ENCODE measurements around the gene PPM1A. TPM values are rescaled to one million over a fixed set of nuclear protein-coding genes. Genes with fewer than 3 reads are reported as not detected.

PPM1A gene
- total and polyA plus RNA-seq, 3 experiments from 2014 or later: 22.3 to 55.3 (median 54.6) TPM

- POLR2A ChIA-PET: no interaction called here
- peaks cover 68 to 82% (median 81%) of the 10 kb centered on the region in 3 donors for H3K4me1 Mint-ChIP-seq
- CTCF ChIA-PET: interaction anchor here (1.2 to 1.6 kb wide), 2 partner anchors 9 to 57 kb away, joined by 4 to 5 read pairs; no protein-coding TSS in a partner anchor
Measured at GRCh38 chr14:60274448-60274847, 25.4 kb downstream of the PPM1A start.

DNA sequence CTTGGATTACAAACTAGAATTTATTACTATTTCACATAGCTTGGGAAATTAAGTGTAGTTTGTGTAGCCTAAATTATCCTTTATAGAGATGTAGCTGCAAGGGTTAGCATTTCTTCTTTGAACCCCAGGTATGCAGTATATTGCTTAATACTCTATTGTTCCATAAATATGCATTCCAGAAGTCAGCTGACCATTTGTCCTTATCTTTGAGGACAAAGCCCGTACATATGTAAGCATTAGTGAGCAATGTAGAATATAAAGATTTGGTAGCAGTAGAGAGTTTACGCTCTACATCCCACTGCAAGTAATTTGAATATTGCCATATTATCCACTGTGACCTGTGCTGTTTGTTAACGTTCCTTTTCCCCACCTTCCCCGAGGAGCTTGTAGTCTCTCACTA, 26.9 kb downstream of the PPM1A start:
- POLR2A ChIA-PET: no interaction called here
- Mint-ChIP-seq H3K27ac (no peak overlapping the region), H3K4me1 (peaks cover 72 to 85% (median 79%) of the 10 kb centered on the region in 3 donors), H3K4me3 (peak overlapping the region in 1 of 7 donors; percentile 46), H3K27me3 (peaks cover 0 to 2% of the 10 kb centered on the region in 2 donors), H3K9me3 (no peaks in the 10 kb centered on the region), H3K36me3 (peaks cover 0 to 15% (median 6%) of the 10 kb centered on the region in 3 donors)
- peaks cover 29% of the 10 kb centered on the region for H3K4me1 ChIP-seq (ENCODE audit: insufficient read depth, low read length)
- H3K27me3 ChIP-seq (ENCODE audit: insufficient read depth, low read length, poor library complexity, severe bottlenecking): no peaks in the 10 kb centered on the region
- H3K9me3 ChIP-seq (ENCODE audit: low read length): no peaks in the 10 kb centered on the region
- CTCF ChIA-PET: interaction anchor here (0.6 to 1.2 kb wide), 2 partner anchors 11 to 21 kb away, joined by 3 to 5 read pairs; no protein-coding TSS in a partner anchor
- no peak for DNase-seq
- H3K36me3 ChIP-seq (ENCODE audit: insufficient read depth, low read length): no peaks in the 10 kb centered on the region
- no peak overlapping the region for H3K27ac ChIP-seq (ENCODE audit: low read depth, low read length)
- H3K4me3 ChIP-seq (ENCODE audit: low read length): no peak overlapping the region

More at GRCh38 chr14:60274448-60274847, 25.4 kb downstream of the PPM1A start:
- H3K4me1 ChIP-seq (ENCODE audit: insufficient read depth, low read length): peaks cover 32% of the 10 kb centered on the region
- H3K4me3 Mint-ChIP-seq: peak overlapping the region in 2 of 7 donors; percentile 7
- peaks cover 3 to 15% (median 6%) of the 10 kb centered on the region in 3 donors for H3K36me3 Mint-ChIP-seq
- no peaks in the 10 kb centered on the region for H3K9me3 Mint-ChIP-seq
- H3K4me3 ChIP-seq (ENCODE audit: low read length): no peak overlapping the region
- H3K27me3 ChIP-seq (ENCODE audit: insufficient read depth, low read length, poor library complexity, severe bottlenecking): no peaks in the 10 kb centered on the region
- no peaks in the 10 kb centered on the region for H3K36me3 ChIP-seq (ENCODE audit: insufficient read depth, low read length)
- H3K27me3 Mint-ChIP-seq: peaks cover 0 to 2% of the 10 kb centered on the region in 2 donors
- DNase-seq: no peak
- H3K9me3 ChIP-seq (ENCODE audit: low read length): no peaks in the 10 kb centered on the region
- H3K27ac Mint-ChIP-seq: no peak overlapping the region
- no peak overlapping the region for H3K27ac ChIP-seq (ENCODE audit: low read depth, low read length)

DNA sequence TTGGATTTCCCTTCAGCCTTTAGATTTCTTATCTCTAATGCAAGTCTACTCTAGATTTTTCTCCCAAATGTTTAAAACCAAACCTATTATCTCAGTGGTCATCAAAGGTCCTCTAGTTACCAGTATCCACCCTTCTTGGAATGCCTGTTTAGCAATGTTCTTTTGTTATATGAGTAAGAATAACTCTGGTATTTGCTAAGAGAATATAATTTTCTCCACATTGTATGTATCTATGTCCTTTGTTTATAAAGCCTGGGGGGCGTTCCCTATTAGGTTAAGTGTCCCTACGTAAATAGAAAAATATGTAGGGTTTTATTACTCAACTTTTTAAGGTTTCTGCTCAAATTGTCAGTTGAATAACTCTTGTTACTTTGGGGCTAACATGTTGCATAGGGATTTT, 27.3 kb downstream of the PPM1A start:
- Histone ChIP-seq H3K9me3 (ENCODE audit: low read length) (no peaks in the 10 kb centered on the region), H3K4me1 (ENCODE audit: insufficient read depth, low read length) (peaks cover 25% of the 10 kb centered on the region), H3K4me3 (ENCODE audit: low read length) (no peak overlapping the region), H3K27ac (ENCODE audit: low read depth, low read length) (no peak overlapping the region), H3K36me3 (ENCODE audit: insufficient read depth, low read length) (no peaks in the 10 kb centered on the region), H3K27me3 (ENCODE audit: insufficient read depth, low read length, poor library complexity, severe bottlenecking) (no peaks in the 10 kb centered on the region)
- ChIA-PET CTCF (no interaction called here), POLR2A (no interaction called here)
- no peak overlapping the region for H3K27ac Mint-ChIP-seq
- peak overlapping the region in 1 of 7 donors; percentile 46 for H3K4me3 Mint-ChIP-seq
- H3K27me3 Mint-ChIP-seq: peaks cover 0 to 2% of the 10 kb centered on the region in 2 donors
- DNase-seq: no peak
- H3K4me1 Mint-ChIP-seq: peaks cover 69 to 85% (median 77%) of the 10 kb centered on the region in 3 donors
- H3K9me3 Mint-ChIP-seq: no peaks in the 10 kb centered on the region
- peaks cover under 1 to 12% (median 7%) of the 10 kb centered on the region in 3 donors for H3K36me3 Mint-ChIP-seq

DNA sequence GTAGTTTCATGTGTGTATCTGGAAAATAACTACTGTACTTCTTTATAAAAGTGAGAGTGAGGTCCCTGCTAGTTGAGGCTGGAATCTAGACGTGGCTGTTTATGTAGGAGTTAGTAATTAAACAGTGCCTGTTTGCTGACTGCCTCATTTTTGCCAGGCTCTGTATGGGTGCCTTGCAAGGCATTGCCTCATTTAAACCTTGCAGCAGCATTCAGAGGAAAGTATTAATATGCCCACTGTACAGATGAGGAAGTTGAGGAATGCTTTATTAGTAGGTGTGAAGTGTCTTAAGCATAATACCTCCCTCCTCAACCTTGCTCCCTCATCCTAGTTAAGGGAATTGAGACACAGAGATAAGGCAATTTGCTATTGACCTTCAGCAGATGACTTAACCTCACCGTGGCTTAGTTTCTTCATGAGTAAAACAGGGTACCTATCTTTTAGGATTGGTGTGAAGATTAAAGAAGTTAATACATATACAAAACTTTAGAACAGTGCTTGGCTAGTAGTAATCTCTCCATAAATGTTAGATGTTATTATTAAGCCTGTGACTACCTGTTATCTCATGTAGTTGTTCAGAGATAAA, 28.7 kb downstream of the PPM1A start:
- Mint-ChIP-seq H3K4me3 (no peak overlapping the region), H3K27ac (peak overlapping the region in 2 of 8 donors; percentile 28 to 59), H3K4me1 (peaks cover 65 to 83% (median 70%) of the 10 kb centered on the region in 3 donors), H3K9me3 (no peaks in the 10 kb centered on the region), H3K36me3 (peaks cover 7 to 20% (median 9%) of the 10 kb centered on the region in 3 donors), H3K27me3 (peaks cover 0 to 2% of the 10 kb centered on the region in 2 donors)
- ChIA-PET POLR2A (no interaction called here), CTCF (no interaction called here)
- Histone ChIP-seq H3K36me3 (ENCODE audit: insufficient read depth, low read length) (peaks cover 5% of the 10 kb centered on the region), H3K9me3 (ENCODE audit: low read length) (no peaks in the 10 kb centered on the region), H3K4me3 (ENCODE audit: low read length) (no peak overlapping the region), H3K27me3 (ENCODE audit: insufficient read depth, low read length, poor library complexity, severe bottlenecking) (no peaks in the 10 kb centered on the region), H3K4me1 (ENCODE audit: insufficient read depth, low read length) (peaks cover 12% of the 10 kb centered on the region), H3K27ac (ENCODE audit: low read depth, low read length) (no peak overlapping the region)
- DNase-seq: no peak

GRCh38 chr14:60278350-60278749, 29.3 kb downstream of the PPM1A start:
- Mint-ChIP-seq H3K4me1 (peaks cover 61 to 82% (median 69%) of the 10 kb centered on the region in 3 donors), H3K4me3 (no peak overlapping the region), H3K9me3 (no peaks in the 10 kb centered on the region), H3K36me3 (peaks cover 9 to 26% (median 14%) of the 10 kb centered on the region in 3 donors), H3K27ac (peak overlapping the region in 1 of 8 donors; percentile 4), H3K27me3 (peaks cover 0 to 2% of the 10 kb centered on the region in 2 donors)
- Histone ChIP-seq H3K4me3 (ENCODE audit: low read length) (no peak overlapping the region), H3K4me1 (ENCODE audit: insufficient read depth, low read length) (peaks cover 7% of the 10 kb centered on the region), H3K9me3 (ENCODE audit: low read length) (no peaks in the 10 kb centered on the region), H3K27me3 (ENCODE audit: insufficient read depth, low read length, poor library complexity, severe bottlenecking) (no peaks in the 10 kb centered on the region), H3K27ac (ENCODE audit: low read depth, low read length) (no peak overlapping the region), H3K36me3 (ENCODE audit: insufficient read depth, low read length) (peaks cover 11% of the 10 kb centered on the region)
- ChIA-PET POLR2A (interaction anchor here (0.6 kb wide), 1 partner anchor 910 kb away, joined by 4 read pairs; no protein-coding TSS in a partner anchor), CTCF (no interaction called here)
- DNase-seq: no peak

DNA sequence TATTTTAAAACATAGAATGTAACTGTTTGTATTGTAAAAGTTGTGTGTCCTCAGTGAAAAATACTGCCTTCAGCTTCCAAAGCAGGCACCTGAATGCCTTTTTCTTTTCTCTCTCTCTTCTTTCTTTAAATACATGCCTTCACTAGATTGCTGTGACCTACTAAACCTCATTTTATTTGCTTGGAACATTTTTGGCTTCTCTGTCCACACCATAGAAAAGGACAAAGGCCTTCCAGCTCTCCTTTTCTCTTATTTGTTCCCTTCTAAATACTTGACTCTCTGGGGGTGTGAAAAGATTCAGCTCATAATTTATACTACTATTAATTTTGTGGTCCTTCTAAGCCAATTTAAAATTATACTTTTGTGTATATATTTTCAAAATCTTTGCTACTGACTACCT, 38.4 kb downstream of the PPM1A start:
- Histone ChIP-seq H3K4me3 (ENCODE audit: low read length) (no peak overlapping the region), H3K27ac (ENCODE audit: low read depth, low read length) (no peak overlapping the region), H3K9me3 (ENCODE audit: low read length) (no peaks in the 10 kb centered on the region), H3K27me3 (ENCODE audit: insufficient read depth, low read length, poor library complexity, severe bottlenecking) (no peaks in the 10 kb centered on the region), H3K4me1 (ENCODE audit: insufficient read depth, low read length) (no peaks in the 10 kb centered on the region), H3K36me3 (ENCODE audit: insufficient read depth, low read length) (peaks cover 13% of the 10 kb centered on the region)
- peaks cover 8% of the 10 kb centered on the region in 3 donors for H3K4me1 Mint-ChIP-seq
- H3K27ac Mint-ChIP-seq: no peak overlapping the region
- ChIA-PET CTCF (no interaction called here), POLR2A (no interaction called here)
- no peaks in the 10 kb centered on the region for H3K27me3 Mint-ChIP-seq
- H3K9me3 Mint-ChIP-seq: no peaks in the 10 kb centered on the region
- H3K36me3 Mint-ChIP-seq: peaks cover 14 to 66% (median 26%) of the 10 kb centered on the region in 3 donors
- no peak overlapping the region for H3K4me3 Mint-ChIP-seq
- DNase-seq: no peak

DNA sequence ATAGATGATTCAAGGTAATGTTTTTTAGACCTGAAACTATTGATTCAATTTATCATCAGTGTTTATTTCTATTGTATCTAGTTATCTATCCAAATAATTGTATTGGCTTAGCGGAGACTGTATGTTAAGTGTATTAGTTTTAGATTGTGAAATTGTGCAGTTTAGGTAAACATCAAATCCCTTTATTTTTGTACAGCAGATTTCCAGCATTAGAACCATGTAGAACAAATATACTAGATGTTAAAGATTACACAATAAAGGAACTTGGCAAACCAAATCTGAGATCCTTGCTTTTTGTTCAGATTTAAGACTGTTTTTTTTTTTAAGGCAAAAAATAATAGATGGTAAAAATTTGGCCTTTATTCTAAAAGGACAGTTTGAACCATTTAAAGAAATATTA, 39.3 kb downstream of the PPM1A start:
- Histone ChIP-seq H3K9me3 (ENCODE audit: low read length) (no peaks in the 10 kb centered on the region), H3K27me3 (ENCODE audit: insufficient read depth, low read length, poor library complexity, severe bottlenecking) (no peaks in the 10 kb centered on the region), H3K27ac (ENCODE audit: low read depth, low read length) (no peak overlapping the region), H3K4me1 (ENCODE audit: insufficient read depth, low read length) (no peaks in the 10 kb centered on the region), H3K36me3 (ENCODE audit: insufficient read depth, low read length) (peaks cover 12% of the 10 kb centered on the region), H3K4me3 (ENCODE audit: low read length) (no peak overlapping the region)
- no peak overlapping the region for H3K27ac Mint-ChIP-seq
- no peaks in the 10 kb centered on the region for H3K27me3 Mint-ChIP-seq
- H3K4me1 Mint-ChIP-seq: peaks cover 0 to 3% (median 0%) of the 10 kb centered on the region in 3 donors
- POLR2A ChIA-PET: no interaction called here
- no peak for DNase-seq
- H3K36me3 Mint-ChIP-seq: peaks cover 16 to 66% (median 21%) of the 10 kb centered on the region in 3 donors
- no peak overlapping the region for H3K4me3 Mint-ChIP-seq
- CTCF ChIA-PET: no interaction called here
- H3K9me3 Mint-ChIP-seq: no peaks in the 10 kb centered on the region

- no peaks in the 10 kb centered on the region for H3K27me3 ChIP-seq (ENCODE audit: insufficient read depth, low read length, poor library complexity, severe bottlenecking)
- Mint-ChIP-seq H3K27ac (no peak overlapping the region), H3K4me1 (no peaks in the 10 kb centered on the region), H3K4me3 (no peak overlapping the region), H3K27me3 (no peaks in the 10 kb centered on the region), H3K9me3 (no peaks in the 10 kb centered on the region), H3K36me3 (peaks cover 5 to 47% (median 15%) of the 10 kb centered on the region in 3 donors)
- H3K9me3 ChIP-seq (ENCODE audit: low read length): no peaks in the 10 kb centered on the region
- CTCF ChIA-PET: no interaction called here
- H3K4me1 ChIP-seq (ENCODE audit: insufficient read depth, low read length): no peaks in the 10 kb centered on the region
- no peak overlapping the region for H3K27ac ChIP-seq (ENCODE audit: low read depth, low read length)
- DNase-seq: no peak
- peaks cover 9% of the 10 kb centered on the region for H3K36me3 ChIP-seq (ENCODE audit: insufficient read depth, low read length)
- no peak overlapping the region for H3K4me3 ChIP-seq (ENCODE audit: low read length)
- POLR2A ChIA-PET: no interaction called here
Measured at GRCh38 chr14:60294411-60295069, 45.5 kb downstream of the PPM1A start.

Measured in CD8-positive, alpha-beta memory T cell (primary cell).